Nephron progenitor cell (in vitro differentiated cells): Measurements from ENCODE around the gene TSC22D3.
"Not testable (repeated sequence)": the region's sequence is repeated elsewhere in the genome, so short reads cannot be mapped to it uniquely, and the experiment has no call there.

ENCODE experiments used
- DNase-seq: peaks from one replicate; pipeline ENCODE4 v3.0.0; 2021
- H3K27ac Mint-ChIP-seq: 2 replicates; pipeline ENCODE4 v1.8.0; 2021; ENCODE audit warnings: mild to moderate bottlenecking, moderate library complexity, mixed read lengths
- H3K27me3 Mint-ChIP-seq: 2 replicates; pipeline ENCODE4 v1.8.0; 2021; ENCODE audit warnings: mild to moderate bottlenecking, low read depth, mixed read lengths; ENCODE audit not compliant: poor library complexity
- H3K36me3 Mint-ChIP-seq: 2 replicates; pipeline ENCODE4 v1.8.0; 2021; ENCODE audit warnings: low read depth, mixed read lengths
- H3K4me1 Mint-ChIP-seq: 2 replicates; pipeline ENCODE4 v1.8.0; 2021; ENCODE audit warnings: mixed read lengths
- H3K4me3 Mint-ChIP-seq: 2 replicates; pipeline ENCODE4 v1.8.0; 2021; ENCODE audit warnings: mild to moderate bottlenecking, moderate library complexity, mixed read lengths
- H3K9me3 Mint-ChIP-seq: 2 replicates; pipeline ENCODE4 v1.8.0; 2021; ENCODE audit warnings: mild to moderate bottlenecking, moderate library complexity, mixed read lengths
- TF ChIP-seq, protein P1 (sequence below): fragments of 200-600 bp; sonication (generic); IDR thresholded peaks from 2 replicates; pipeline ENCODE4 v1.5.0; 2021; ENCODE audit warnings: antibody characterized with exemption

The TSC22D3 gene

GRCh38 chrX:107775734-107776511 lies at the start of gene TSC22D3:
Gene TSC22D3 (minus strand): TSS chrX:107775787. CDS start chrX:107775419, 368 bp downstream.
- TF ChIP-seq, protein P1, sequence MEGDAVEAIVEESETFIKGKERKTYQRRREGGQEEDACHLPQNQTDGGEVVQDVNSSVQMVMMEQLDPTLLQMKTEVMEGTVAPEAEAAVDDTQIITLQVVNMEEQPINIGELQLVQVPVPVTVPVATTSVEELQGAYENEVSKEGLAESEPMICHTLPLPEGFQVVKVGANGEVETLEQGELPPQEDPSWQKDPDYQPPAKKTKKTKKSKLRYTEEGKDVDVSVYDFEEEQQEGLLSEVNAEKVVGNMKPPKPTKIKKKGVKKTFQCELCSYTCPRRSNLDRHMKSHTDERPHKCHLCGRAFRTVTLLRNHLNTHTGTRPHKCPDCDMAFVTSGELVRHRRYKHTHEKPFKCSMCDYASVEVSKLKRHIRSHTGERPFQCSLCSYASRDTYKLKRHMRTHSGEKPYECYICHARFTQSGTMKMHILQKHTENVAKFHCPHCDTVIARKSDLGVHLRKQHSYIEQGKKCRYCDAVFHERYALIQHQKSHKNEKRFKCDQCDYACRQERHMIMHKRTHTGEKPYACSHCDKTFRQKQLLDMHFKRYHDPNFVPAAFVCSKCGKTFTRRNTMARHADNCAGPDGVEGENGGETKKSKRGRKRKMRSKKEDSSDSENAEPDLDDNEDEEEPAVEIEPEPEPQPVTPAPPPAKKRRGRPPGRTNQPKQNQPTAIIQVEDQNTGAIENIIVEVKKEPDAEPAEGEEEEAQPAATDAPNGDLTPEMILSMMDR: no peak
- Mint-ChIP-seq H3K27me3 (peaks cover 41% of the 10 kb centered on the region), H3K27ac (no peak within 1 kb of the TSS), H3K4me3 (peak within 1 kb of the TSS; percentile 81), H3K9me3 (peaks cover 25% of the 10 kb centered on the region), H3K36me3 (no peaks in the 10 kb centered on the region), H3K4me1 (peaks cover 31% of the 10 kb centered on the region)
- DNase-seq: peak; percentile 72

DNA sequence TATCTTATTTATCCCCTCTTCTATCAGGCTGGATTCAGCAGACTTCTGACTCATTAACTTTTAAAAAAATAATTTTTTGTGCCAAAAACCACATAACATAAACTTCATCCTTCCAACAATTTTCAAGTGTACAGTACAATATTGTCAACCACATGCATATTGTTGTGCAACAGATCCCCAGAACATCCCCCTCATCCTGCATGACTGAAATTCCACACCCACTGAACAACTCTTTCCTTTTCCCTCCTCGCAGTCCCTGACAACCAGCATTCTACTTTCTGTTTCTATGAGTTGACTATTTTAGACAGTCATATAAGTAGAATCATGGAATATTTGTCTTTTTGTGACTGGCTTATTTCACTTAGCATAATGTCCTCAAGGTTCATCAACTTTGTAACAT lies 47.9 kb upstream of the TSC22D3 start:
- peaks cover 22% of the 10 kb centered on the region for H3K4me1 Mint-ChIP-seq
- peaks cover 51% of the 10 kb centered on the region for H3K9me3 Mint-ChIP-seq
- no peaks in the 10 kb centered on the region for H3K36me3 Mint-ChIP-seq
- H3K27me3 Mint-ChIP-seq: peaks cover 27% of the 10 kb centered on the region
- no peak overlapping the region for H3K27ac Mint-ChIP-seq
- H3K4me3 Mint-ChIP-seq: no peak overlapping the region
- TF ChIP-seq, protein P1: no peak
- DNase-seq: no peak

DNA sequence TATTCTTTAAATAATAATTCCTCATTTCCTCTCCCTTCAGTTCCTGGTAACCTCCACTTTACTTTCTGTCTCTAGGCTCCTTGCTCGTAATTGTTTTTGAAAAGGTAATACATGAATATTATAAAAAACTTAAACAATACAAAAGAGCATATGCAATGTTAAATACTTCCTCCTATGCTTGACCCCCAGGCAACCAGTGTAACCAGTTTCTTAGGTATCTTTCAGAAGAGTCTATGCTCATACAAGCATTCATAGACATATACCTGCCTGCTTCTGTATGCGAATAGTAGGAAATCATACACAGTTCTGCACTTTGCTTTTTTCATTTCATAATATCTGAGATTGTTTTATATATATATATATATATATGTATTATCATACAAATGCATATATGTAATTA lies 47.5 kb upstream of the TSC22D3 start:
- peaks cover 26% of the 10 kb centered on the region for H3K27me3 Mint-ChIP-seq
- no peak overlapping the region for H3K27ac Mint-ChIP-seq
- no peak overlapping the region for H3K4me3 Mint-ChIP-seq
- no peak for DNase-seq
- TF ChIP-seq, protein P1: no peak
- H3K36me3 Mint-ChIP-seq: no peaks in the 10 kb centered on the region
- H3K9me3 Mint-ChIP-seq: peaks cover 49% of the 10 kb centered on the region
- peaks cover 20% of the 10 kb centered on the region for H3K4me1 Mint-ChIP-seq

- peaks cover 4% of the 10 kb centered on the region for H3K27me3 Mint-ChIP-seq
- DNase-seq: no peak
- no peaks in the 10 kb centered on the region for H3K4me1 Mint-ChIP-seq
- TF ChIP-seq, protein P1: no peak
- H3K36me3 Mint-ChIP-seq: no peaks in the 10 kb centered on the region
- H3K4me3 Mint-ChIP-seq: no peak overlapping the region
- no peak overlapping the region for H3K27ac Mint-ChIP-seq
- peaks cover 31% of the 10 kb centered on the region for H3K9me3 Mint-ChIP-seq
Observed at GRCh38 chrX:107818900-107819521, 43.4 kb upstream of the TSC22D3 start.

GRCh38 chrX:107810053-107810452 lies 34.5 kb upstream of the TSC22D3 start:
- not testable (repeated sequence) for H3K36me3 Mint-ChIP-seq, H3K27ac Mint-ChIP-seq, H3K4me3 Mint-ChIP-seq, H3K4me1 Mint-ChIP-seq, H3K27me3 Mint-ChIP-seq, DNase-seq
- H3K9me3 Mint-ChIP-seq: peaks cover 47% of the 10 kb centered on the region

GRCh38 chrX:107805179-107805578 lies 29.6 kb upstream of the TSC22D3 start:
- DNase-seq: no peak
- no peaks in the 10 kb centered on the region for H3K27me3 Mint-ChIP-seq
- peaks cover 56% of the 10 kb centered on the region for H3K9me3 Mint-ChIP-seq
- no peaks in the 10 kb centered on the region for H3K36me3 Mint-ChIP-seq
- H3K4me1 Mint-ChIP-seq: no peaks in the 10 kb centered on the region
- H3K4me3 Mint-ChIP-seq: no peak overlapping the region
- TF ChIP-seq, protein P1: no peak
- H3K27ac Mint-ChIP-seq: no peak overlapping the region
